Skeletal muscle satellite cell (primary cell): ENCODE results near the gene POLR2E.

Experiments
- H3K27me3 ChIP-seq: 2 replicates; pipeline ENCODE4 v1.7.0; 2013; ENCODE audit warnings: low read length; ENCODE audit not compliant: control insufficient read depth, insufficient read depth
- H3K36me3 ChIP-seq: 2 replicates; pipeline ENCODE4 v1.7.0; 2013; ENCODE audit warnings: mild to moderate bottlenecking, control low read depth, low read length; ENCODE audit not compliant: insufficient read depth
- H3K4me1 ChIP-seq: 2 replicates; pipeline ENCODE4 v1.7.0; 2013; ENCODE audit warnings: low read length; ENCODE audit not compliant: control insufficient read depth, insufficient read depth
- H3K4me2 ChIP-seq: 2 replicates; pipeline ENCODE4 v1.7.0; 2013; ENCODE audit warnings: mild to moderate bottlenecking, low read length
- H3K4me3 ChIP-seq: 2 replicates; pipeline ENCODE4 v1.7.0; 2013; ENCODE audit warnings: low read length
- H3K9ac ChIP-seq: 2 replicates; pipeline ENCODE4 v1.7.0; 2013; ENCODE audit warnings: mild to moderate bottlenecking, low read depth, low read length, moderate library complexity
- H3K9me3 ChIP-seq: replicated peaks from 2 replicates; pipeline ENCODE4 v1.7.0; 2013; ENCODE audit warnings: mild to moderate bottlenecking, control low read depth, low read length

The POLR2E gene

DNA sequence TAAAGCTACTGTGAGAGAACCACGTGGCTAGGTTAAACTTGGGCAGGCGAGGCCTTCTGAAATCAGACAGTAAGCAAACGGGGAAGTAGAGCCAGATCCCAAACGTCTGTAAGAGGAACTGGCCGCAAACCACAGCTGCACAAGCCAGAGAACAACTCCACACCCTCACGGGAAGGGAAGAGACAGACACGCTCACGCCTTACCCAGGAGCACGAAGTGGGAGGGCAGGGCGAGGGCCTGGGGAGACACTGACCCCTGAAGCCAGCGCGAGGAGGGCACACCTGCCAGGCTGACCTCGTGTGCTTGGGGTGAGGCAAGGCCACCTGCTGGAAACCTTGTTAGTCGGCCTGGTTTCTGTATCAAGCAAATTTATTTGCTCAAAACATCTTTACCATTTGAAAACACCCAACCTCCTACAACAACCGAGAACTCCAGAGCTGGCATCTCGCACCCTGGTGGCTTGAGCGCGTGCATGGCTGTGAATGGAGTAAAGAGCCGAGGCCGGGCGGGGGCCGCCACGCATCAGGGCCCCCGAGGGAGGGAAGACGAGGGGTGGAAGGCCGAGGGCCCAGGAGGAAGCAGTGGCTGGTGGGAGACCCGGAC lies 7.3 kb downstream of the POLR2E start:
- no peak overlapping the region for H3K9ac ChIP-seq

DNA sequence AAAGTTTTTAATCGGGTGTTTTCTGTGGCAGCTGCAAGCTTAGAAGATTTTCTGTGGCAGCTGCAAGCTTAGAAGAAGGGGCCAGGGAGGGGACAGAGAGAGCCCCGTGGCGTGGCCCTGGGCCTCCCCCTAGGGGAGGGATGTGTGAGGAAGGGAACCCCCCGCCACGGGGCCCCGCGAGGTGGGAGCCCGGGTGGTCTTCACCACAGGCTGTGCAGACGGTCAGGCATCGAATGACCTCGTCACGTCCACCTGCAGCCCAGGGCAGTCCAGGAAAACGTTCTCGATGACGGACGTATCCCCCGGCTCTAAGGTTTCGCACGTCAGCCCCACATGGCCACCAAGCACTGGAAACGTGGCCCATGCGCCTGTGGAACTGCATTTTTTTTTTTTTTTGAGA lies 8.6 kb downstream of the POLR2E start:
- H3K36me3 ChIP-seq, result peaks cover 28% of the 10 kb centered on the region
- peaks cover 8% of the 10 kb centered on the region for H3K4me1 ChIP-seq
- H3K9me3 ChIP-seq, result no peaks in the 10 kb centered on the region
- no peak overlapping the region for H3K4me2 ChIP-seq
- H3K9ac ChIP-seq, result no peak overlapping the region
- no peak overlapping the region for H3K4me3 ChIP-seq
- peaks cover 17% of the 10 kb centered on the region for H3K27me3 ChIP-seq

More for the DNA sequence above, 7.3 kb downstream of the POLR2E start:
- Histone ChIP-seq H3K4me3 (no peak overlapping the region), H3K4me2 (no peak overlapping the region), H3K36me3 (peaks cover 35% of the 10 kb centered on the region), H3K4me1 (no peaks in the 10 kb centered on the region), H3K9me3 (no peaks in the 10 kb centered on the region), H3K27me3 (peaks cover 17% of the 10 kb centered on the region)

- Histone ChIP-seq H3K4me1 (peaks cover 9% of the 10 kb centered on the region), H3K9me3 (no peaks in the 10 kb centered on the region), H3K9ac (no peak overlapping the region), H3K4me2 (no peak overlapping the region), H3K36me3 (peaks cover 23% of the 10 kb centered on the region), H3K27me3 (peaks cover 17% of the 10 kb centered on the region), H3K4me3 (no peak overlapping the region)
Observed at GRCh38 chr19:1085676-1086442, 9.3 kb downstream of the POLR2E start.

DNA sequence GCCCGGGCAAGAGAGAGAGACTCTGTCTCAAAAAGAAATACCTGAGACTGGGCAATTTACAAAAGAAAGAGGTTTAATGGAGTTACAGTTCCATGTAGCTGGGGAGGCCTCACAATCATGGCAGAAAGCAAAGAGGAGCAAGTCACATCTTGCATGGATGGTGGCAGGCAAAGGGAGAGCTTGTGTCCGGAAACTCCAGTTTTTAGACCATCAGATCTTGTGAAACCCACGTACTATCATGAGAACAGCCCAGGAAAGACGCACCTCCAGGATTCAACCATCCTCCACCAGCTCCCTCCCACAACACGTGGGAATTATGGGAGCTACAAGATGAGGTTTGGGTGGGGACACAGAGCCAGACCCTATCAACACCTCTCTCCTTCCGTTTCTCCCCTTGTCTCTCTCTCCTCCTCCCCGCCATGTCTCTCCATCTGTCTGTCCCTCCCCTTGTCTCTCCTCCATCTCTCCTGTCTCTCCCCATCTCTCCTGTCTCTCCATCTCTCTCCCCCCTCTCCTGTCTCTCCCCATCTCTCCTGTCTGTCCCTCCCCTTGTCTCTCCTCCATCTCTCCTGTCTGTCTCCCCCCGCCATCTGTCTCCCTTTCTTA lies 10.0 kb downstream of the POLR2E start:
- Histone ChIP-seq H3K36me3 (peaks cover 23% of the 10 kb centered on the region), H3K4me3 (no peak overlapping the region), H3K4me1 (peaks cover 9% of the 10 kb centered on the region), H3K4me2 (no peak overlapping the region), H3K9me3 (no peaks in the 10 kb centered on the region), H3K9ac (no peak overlapping the region), H3K27me3 (peaks cover 17% of the 10 kb centered on the region)

DNA sequence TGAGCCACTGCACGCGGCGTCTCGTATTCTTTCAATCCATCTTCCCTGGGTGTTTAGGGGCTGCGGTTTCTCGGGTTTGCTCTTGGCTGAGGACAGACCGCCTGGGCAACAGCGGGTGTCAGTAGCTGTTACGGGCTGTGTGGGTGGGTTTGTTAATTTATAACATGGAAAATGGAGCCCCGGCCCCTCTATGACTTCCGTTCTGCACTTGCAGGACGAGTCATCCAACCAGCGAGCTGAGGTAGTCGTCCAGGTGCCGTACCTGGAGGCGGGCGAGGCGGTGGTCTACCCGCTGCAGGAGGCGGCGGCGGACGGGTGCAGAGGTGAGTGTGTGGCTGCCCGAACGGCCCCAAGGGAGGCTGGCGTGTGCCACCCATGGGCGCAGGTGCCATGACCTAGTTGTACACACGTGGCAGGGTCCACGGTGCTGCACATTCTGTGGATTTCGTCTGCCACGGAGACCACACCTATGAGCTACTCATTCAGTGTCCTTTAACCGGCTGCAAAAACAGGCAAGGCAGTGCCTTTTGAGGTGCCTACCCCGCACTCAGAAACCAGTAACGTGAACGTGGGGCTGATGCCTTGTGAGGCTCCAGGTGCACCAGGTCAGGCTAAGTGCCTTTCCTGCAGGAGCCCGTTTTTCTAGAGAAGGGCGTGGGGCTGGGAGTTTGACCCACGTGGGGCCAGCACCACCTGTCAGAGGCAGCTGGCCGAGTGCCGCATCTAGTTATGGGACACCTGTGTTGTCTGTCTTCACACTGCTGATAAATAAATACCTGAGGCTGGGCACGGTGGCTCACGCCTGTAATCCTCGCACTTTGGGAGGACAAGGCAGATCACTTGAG lies 10.9 kb downstream of the POLR2E start:
- Histone ChIP-seq H3K4me3 (no peak overlapping the region), H3K9me3 (no peaks in the 10 kb centered on the region), H3K4me1 (peaks cover 9% of the 10 kb centered on the region), H3K9ac (no peak overlapping the region), H3K36me3 (peaks cover 18% of the 10 kb centered on the region), H3K27me3 (peaks cover 17% of the 10 kb centered on the region), H3K4me2 (no peak overlapping the region)

DNA sequence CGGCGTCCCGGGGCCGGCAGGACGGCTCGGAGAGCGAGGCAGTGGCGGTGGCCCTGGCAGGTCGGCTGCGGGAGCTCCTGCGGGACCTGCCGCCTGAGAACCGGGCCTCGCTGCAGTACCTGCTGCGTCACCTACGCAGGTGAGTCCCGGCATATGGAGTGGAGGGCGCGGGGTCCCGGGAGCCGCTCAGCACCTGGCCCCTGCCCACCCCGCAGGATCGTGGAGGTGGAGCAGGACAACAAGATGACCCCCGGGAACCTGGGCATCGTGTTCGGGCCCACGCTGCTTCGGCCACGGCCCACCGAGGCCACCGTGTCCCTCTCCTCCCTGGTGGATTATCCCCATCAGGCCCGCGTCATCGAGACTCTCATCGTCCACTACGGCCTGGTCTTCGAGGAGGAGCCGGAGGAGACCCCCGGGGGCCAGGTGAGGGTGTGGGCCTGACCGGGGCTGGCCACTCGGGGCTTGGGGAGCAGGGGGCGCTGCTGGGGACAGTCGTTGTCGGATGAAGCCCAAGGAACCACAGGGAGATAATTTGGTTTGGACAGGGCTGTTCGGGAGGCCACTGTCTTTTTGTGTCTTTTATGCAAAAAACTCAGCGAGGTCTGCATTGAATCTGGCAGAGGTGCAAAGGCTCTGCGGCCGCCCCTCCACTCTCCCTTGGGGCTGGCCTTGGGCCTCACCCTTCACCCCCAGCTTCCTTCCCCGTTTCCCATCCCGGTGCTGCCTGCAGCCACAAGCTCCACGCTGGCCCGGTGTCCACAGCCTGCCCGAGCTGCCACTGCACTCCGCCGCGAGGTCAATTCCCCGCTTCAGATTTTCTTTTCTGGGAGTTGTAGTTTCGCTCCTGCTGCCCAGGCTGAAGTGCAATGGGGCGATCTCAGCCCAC lies 12.0 kb downstream of the POLR2E start:
- Histone ChIP-seq H3K4me3 (no peak overlapping the region), H3K4me2 (peak overlapping the region; percentile 73), H3K9me3 (no peaks in the 10 kb centered on the region), H3K4me1 (peaks cover 9% of the 10 kb centered on the region), H3K36me3 (peaks cover 8% of the 10 kb centered on the region), H3K9ac (no peak overlapping the region), H3K27me3 (peaks cover 17% of the 10 kb centered on the region)

- Histone ChIP-seq H3K4me1 (peaks cover 9% of the 10 kb centered on the region), H3K9me3 (no peaks in the 10 kb centered on the region), H3K4me2 (peak overlapping the region; percentile 73), H3K4me3 (no peak overlapping the region), H3K36me3 (no peaks in the 10 kb centered on the region), H3K27me3 (peaks cover 17% of the 10 kb centered on the region), H3K9ac (no peak overlapping the region)
Observed at GRCh38 chr19:1082165-1082927, 12.8 kb downstream of the POLR2E start.

GRCh38 chr19:1081301-1082164 lies 13.6 kb downstream of the POLR2E start:
- Histone ChIP-seq H3K4me2 (peak overlapping the region; percentile 62), H3K4me3 (no peak overlapping the region), H3K9me3 (no peaks in the 10 kb centered on the region), H3K9ac (no peak overlapping the region), H3K27me3 (peaks cover 17% of the 10 kb centered on the region), H3K4me1 (peaks cover 9% of the 10 kb centered on the region), H3K36me3 (no peaks in the 10 kb centered on the region)

GRCh38 chr19:1080360-1081161 lies 14.6 kb downstream of the POLR2E start:
- Histone ChIP-seq H3K4me1 (peaks cover 9% of the 10 kb centered on the region), H3K4me2 (no peak overlapping the region), H3K36me3 (no peaks in the 10 kb centered on the region), H3K27me3 (peaks cover 11% of the 10 kb centered on the region), H3K4me3 (no peak overlapping the region), H3K9ac (no peak overlapping the region), H3K9me3 (no peaks in the 10 kb centered on the region)
